DMS153 treated with DMSO at 0.1 percent for 48 hours (cell line): Measurements from ENCODE around the gene HEPACAM.

Experiments used
- DNase-seq: peaks from one replicate; lab custom pipeline; 2025; ENCODE audit not compliant: unreplicated experiment; lab: John Stamatoyannopoulos, UW

HEPACAM gene

DNA sequence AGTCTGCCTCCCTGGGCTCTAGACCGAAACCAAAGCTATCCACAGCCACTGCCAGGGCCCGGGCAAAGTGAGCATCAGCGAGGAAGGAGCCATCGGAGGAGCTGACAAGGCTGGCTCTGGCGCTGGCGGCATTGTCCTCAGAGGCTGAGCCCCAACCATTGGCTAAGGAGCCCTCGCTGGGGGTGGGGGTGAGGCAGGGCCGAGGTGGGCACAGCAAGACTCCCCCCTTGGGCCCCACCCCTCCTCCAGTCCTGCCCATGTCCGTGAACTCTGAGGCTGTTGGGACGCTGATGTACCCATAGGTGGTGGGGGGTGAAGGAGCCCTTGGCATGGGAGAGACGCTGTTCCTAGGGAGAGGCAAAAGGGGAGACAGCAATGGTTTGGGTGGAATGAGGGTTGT lies 49.4 kb downstream of the HEPACAM start:
- DNase-seq: no peak

DNA sequence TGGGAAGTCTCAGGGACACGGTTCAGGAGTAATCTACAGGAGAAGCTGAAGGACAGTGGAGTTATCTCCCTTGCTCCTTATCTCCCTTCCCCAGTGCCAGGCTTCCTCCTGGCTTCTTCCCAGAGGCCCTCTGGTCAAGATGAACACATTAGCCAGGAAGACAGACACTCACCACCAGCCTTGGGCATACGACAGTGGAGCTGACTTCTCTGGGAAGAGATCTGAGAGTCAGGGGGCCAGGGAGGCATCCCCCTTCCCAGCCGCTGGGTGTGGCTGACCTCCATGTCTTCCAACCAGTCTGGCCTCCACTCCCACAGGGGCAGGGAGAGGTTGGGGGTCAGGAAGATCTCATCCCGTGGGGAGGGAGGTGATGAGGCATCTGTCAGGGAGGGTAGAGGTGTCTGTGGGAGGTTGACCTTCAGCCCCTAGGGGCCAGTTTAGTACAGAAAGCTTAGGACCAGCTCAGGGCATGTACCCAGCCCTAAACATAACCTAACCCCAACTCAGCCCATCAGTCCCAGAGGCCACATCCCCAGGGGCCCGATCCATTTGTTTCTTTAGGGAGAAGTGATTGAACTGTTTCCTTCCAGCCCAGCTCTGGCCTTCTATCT lies 50.9 kb downstream of the HEPACAM start:
- no peak for DNase-seq

DNA sequence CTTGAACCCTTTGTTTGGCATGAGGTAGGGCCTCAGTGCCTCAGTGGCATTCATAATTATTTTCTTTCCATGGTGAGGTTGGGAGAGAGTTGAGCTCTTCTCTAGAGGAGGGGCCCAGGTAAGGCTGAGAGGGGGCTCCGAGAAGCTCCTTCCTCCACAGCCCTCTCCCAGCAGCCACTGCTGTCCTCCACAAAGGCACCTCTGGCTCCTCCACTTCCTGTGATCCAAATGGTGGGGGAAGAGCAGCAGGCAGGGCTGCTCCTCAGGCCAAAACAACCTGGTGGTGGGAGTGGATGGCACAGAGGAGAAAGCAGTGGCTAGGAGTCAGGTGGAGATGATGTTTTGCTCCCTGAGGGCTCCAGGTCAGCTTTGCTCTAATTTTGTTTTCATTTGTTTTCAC lies 51.5 kb downstream of the HEPACAM start:
- DNase-seq: no peak

DNA sequence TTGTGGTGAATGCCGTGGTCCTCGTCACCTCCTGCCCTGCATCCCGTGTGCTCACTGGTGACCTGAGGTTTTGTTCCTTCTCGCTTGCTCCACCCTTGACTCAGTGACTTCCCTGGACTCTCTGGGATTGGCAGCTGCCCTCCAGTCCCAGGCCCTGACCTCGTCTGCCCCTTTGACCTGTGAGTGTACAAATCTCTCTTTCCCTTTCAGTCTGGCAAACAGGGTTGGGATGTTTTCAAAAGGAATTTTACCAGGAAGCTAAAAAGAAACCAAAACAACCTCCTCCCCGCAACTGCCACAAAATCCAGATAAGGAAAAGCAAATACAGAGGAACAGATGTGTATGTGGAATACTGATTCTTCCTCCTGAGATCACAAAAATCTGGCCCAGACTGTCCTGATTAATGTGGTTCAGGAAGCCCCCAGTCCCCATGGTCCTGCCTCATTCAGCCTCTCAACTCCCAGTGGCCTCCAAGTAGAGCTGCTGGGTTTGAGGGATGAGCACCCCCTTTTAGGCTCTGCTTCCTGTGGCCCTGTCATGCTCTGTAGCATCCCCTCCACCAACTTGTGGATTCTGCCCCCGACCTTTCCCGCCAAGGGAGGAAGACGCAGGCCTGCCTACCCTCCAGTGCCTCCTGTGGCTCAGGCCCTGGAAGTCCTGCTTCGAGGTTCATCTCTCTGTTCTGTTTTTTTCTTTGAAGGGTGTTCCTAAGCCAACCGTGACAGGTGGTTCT lies 53.3 kb downstream of the HEPACAM start:
- no peak for DNase-seq

DNA sequence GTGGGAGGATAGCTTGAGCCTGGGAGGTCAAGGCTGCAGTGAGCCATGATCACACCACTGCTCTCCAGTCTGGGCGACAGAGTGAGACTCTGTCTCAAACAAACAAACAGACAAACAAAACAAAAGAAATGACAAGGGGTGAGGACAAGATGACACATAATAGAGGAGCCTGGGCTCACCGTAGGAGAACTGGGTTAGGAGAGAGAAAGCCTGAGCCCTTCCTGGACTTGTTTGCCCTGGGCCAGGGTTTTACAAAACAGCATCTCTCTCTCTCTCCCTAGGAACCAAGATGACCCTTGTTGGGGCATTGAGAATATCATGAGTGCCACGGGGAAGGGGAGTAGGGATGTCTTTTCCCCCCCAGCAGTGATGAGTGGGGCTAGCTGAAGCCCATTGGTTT lies 54.9 kb downstream of the HEPACAM start:
- no peak for DNase-seq

DNA sequence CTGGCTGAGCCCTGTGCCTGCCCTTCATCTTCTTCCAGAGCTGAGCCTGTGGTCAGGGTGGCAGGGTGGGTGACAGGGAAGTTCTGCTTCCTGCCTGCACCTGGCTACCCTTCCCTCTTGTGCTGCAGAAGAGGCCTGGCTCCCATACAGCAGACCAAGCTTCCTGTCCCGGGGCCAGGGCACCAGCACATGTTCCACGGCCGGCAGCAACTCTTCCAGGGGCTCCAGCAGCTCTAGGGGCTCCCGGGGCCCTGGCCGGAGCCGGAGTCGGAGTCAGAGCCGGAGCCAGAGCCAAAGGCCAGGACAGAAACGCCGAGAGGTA lies 55.6 kb downstream of the HEPACAM start:
- no peak for DNase-seq

DNA sequence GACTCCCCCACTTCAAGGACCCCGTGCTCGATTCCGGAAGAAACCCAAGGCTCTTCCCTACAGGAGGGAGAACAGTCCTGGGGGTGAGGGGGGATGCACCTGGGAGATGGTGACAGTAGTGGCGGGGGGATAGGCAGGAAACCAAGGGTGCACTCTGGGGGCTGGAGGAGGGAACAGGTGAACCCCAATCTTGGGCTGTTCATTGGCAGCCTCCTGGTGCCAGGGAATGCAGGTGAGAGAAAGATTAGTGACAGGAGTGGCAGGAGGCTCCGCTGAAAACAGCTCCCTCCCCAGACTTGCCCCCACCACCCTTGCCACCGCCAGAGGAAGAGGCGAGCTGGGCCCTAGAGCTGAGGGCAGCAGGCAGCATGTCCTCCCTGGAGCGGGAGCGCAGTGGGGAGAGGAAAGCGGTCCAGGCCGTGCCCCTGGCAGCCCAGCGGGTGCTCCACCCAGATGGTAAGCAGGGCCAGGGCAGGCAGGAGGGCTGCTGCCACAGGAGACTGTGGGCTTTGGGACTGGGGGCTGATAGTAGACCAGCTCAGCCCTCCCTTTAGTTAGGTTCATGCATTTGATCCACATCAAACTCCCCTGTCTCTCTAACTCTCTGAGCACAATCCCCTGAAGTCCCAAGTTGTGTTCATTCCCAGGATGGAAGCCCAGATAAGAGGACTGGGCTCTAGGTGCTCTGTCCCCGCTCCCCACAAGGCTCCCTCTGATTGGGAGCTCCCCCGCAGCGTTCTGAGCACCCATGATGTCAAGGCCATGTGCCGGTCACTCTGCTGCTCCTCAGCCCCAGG lies 56.2 kb downstream of the HEPACAM start:
- DNase-seq: no peak

DNA sequence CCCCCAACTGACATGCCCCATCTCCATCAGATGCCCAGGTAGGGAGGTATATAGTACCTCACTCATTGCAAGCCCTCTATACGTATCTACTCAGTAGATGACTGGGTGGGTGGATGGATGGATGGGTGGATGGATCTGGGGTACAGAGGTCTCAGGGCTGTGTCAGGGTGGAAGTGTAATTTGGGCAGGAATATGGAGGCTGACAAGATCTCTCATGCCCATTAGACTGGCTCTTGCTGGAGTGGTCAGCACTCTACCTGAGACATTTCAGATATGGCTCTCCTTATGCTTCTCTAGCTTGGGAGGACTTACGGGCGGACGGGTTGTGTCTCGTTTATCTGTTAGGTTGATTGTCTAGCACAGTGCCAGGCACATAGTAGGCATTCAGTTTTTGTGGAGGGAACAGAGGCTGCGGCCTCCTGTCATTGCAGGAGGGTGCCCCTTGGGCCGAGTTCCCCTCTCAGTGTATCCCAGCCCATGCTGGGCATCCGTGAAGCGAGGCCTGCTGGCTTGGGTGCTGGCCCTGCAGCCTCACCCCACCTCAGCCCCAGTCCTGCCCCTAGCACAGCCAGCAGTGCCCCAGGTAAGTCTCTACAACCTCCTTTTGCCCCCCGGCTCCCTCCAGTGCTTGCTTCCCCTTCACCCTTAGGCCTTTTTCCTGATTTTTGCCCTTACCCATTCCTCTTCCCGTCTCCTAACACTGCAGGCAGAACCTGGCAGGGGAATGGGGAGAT lies 56.9 kb downstream of the HEPACAM start:
- no peak for DNase-seq

DNA sequence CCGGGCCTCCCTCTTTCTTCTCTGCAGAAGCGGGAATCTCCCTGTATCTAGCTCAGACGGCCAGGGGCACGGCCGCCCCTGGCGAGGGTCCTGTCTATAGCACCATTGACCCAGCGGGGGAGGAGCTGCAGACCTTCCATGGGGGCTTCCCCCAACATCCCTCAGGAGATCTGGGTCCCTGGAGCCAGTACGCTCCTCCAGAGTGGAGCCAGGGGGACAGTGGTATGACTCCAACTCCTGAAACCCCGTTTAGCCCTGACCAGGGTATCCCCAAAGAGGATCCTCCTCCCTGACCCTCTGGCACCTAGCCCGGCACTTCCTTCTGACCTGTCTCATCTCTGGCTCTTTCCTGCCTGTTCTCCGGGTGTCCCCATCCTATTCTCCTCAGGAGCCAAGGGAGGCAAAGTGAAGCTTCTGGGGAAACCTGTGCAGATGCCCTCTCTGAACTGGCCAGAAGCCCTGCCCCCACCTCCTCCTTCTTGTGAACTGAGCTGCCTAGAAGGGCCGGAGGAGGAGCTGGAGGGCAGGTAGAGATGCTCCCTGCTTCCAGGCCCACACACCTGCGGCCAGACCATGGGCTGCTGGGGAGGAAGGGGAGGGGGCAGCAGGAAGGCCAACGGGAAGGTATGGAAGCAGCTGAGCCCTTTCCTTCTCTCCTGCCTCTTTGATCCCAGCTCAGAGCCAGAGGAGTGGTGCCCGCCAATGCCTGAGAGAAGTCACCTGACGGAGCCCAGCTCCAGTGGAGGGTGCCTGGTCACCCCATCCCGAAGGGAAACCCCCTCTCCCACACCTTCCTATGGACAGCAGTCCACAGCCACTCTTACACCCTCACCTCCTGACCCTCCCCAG lies 57.7 kb downstream of the HEPACAM start:
- DNase-seq: no peak

DNA sequence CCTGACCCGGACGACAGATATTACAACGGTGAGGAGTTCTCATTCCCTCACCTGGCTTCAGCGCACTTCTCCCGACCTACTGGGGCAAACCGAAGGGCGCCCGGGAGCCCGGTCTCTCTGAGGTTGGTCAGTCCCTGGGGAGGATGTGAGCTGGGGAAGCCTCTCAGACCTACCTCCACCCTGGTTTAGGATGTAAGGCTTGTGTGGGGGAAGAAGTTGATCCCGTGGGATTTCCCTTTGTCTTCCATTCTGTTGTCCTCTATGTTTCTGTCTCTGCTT lies 58.3 kb downstream of the HEPACAM start:
- no peak for DNase-seq

DNA sequence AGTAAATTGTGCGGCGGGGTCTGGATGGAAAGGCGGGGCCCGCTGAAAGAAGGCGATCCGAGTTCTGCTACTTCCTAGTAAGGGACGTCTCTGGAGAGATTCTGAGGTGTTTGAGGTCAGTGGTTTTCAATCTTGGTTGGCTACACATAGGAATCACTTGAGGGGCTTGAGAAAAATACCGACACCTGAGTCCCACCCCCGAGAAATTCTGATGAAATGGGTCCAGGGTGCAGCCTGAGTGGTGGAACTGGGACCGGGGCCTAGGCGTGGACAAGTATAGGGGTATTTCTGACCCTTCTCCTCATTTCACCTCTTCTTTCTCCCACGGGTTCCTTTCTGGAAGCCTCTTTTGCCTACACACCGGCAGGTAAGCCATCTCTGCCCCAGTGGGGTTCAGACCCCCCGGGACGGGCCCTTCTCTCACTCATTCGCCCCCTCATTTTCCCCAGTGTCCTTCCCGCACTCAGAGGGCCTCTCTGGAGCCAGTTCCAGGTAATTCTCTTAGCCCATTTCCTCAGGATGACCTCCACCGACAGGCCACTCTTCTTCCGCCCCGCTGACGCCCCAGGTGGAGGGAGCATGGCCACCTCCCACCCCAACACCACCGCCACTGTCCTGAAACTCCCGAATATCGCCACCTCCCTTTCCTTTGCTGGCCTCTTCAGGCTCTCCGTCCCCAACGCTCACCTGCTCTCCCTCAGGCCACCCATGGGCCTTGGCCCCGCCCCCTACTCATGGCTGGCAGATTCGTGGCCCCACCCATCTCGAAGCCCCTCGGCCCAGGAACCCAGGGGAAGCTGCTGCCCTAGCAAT lies 58.8 kb downstream of the HEPACAM start:
- DNase-seq: no peak

DNA sequence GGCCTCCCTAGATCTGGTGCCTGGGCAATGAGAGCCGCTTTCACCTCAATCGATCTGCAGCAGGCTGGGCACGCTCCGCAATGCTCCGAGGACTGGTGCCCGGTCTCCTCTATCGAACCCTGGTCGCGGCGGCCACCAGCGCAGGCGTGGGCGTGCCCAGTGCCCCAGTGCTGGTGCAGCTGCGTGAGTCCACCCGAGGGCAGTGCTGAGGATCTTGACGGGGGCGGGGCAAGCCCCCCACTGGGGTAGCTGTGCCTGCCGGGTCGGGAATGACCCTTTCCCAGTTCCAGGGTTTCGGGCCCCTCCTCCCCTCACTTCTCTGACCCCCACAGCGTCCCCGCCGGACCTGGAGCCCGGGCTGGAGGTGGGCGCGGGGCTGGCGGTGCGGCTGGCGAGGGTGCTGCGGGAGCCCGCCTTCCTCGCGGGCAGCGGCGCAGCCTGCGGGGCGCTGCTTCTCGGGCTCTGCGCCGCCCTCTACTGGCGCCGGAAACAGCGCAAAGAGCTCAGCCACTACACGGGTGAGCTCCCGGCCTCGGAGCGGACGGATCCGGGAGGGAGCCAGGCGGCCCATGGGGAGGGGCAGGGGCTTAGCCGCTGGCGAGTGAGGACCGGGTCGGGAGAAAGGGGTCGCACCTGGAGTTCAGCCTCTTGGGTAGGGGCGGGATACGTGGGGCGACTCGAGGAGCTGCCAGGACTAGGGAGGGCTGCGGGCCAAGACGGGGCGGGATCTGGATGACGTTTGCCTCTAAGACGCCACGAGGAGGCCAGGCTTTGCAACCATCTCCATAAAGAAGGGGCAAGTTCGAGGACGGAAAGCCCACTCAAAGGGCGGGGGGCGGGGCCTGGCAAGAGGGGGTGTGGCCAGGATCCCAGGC lies 59.7 kb downstream of the HEPACAM start:
- peak; percentile 34 for DNase-seq

DNA sequence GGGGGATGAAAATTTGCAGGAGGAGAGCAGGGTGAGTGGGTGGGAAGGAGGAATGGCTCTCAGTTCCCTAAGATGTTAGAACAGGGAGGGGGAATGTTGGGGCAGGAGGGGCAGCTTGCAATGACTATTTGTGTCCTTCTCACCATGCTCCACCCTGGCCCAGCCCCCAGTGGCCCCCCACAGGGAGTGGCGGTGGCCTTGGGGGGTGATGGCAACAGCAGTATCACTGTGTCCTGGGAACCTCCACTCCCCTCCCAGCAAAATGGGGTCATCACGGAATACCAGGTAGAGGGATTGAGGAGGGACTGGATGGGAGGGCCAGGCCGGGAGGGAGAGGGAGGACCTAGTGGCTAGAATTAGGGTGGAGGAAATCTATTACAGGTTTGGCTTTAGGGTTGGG lies 60.4 kb downstream of the HEPACAM start:
- no peak for DNase-seq

DNA sequence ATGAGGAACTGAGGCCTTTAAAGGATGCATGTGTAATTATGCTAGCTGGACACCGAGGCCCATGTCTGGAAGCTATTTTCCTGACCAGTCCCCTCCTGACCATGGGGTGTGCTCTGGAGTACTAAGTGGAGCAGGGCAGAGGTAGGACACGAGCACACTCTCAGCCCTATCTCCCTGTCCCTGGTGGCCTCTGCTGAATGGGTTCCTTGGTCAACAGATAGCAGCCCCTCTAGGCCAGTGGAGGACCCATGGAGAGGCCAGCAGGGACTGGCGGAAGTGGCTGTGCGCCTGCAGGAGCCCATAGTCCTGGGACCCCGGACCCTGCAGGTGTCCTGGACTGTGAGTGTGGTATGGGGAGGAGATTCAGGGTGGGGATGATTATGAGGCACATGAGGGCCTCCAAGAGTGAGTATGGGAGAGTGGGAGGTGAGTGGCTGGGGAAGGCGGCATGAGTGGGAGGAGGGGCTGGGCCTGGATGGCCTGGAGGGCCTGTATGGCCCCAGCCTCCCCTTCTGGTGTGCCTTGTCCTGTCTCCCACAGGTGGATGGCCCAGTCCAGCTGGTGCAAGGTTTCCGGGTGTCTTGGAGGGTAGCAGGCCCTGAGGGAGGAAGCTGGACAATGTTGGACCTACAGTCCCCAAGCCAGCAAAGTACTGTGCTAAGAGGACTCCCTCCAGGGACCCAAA lies 61.1 kb downstream of the HEPACAM start:
- no peak for DNase-seq

DNA sequence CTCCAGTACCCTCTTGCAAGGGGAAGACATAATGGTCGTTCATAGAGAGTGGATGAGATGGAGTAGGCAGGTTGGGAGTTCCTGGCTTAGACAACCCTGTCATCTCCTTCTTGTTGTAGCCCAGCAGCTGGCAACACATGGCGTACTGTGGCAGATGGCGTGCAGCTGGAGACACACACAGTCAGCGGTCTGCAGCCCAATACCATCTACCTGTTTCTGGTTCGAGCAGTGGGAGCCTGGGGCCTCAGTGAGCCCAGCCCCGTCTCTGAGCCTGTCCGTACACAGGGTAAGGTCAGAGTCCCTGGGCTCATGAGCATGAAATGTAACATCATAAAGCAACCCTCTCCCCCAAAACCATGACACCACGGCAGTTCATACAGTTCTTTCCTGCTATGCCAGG lies 61.9 kb downstream of the HEPACAM start:
- DNase-seq: no peak

DNA sequence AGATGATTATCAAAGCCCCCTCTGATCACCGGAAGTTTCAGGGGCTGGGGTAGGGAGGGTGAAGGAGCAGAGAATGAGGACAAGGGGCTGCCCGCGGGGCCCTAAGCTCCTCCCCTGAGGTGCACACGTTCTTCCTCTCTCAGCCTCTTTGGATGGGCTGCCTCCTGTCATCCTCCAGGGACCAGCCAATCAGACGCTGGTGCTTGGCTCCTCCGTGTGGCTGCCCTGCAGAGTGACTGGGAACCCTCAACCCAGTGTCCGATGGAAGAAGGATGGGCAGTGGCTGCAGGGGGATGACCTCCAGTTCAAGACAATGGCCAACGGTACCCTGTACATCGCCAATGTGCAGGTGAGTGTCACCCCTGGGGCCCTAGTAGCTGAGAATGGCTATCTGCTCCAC lies 63.1 kb downstream of the HEPACAM start:
- DNase-seq: no peak

DNA sequence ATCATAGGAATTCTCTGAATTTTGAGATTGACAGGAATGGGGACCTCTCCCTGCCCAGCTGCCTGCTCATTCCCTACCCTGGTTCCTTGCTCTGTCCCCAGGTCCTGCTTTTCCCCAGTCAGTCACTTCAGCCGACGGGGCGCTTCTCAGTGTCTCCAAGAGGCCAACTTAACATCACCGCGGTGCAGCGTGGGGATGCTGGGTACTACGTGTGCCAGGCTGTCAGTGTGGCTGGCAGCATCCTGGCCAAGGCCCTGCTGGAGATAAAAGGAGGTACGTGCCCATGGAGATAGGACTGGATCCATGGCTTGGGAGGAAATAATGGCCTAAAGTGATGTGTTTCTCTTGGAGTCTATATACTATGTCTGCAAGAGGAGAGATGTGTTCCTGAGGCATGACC lies 63.6 kb downstream of the HEPACAM start:
- DNase-seq: no peak

DNA sequence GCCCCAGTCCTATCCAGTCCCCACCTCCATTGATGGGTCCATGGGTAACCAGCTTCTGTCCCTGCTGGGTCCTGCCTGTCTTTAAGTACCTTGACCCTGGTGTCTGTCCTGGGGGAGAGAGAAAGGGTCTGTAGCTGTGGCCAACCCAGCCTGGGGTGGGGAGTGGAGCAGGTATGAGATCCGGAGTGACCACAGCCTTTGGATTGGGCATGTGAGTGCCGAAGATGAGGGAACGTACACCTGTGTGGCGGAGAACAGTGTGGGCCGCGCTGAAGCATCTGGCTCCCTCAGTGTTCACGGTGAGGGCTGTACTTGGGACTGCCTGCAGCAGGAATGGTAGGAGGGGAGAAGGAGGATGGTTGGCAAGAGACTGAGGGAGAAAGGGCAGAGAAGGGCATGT lies 65.4 kb downstream of the HEPACAM start:
- DNase-seq: no peak
